K562 (cell line): Measurements from ENCODE around the gene WNK1. TPM values are rescaled to one million over a fixed set of nuclear protein-coding genes. Genes with fewer than 3 reads are reported as not detected.

Experiments used
- CHD7 ChIP-seq: fragments of 200-600 bp; sonication (generic); IDR thresholded peaks from one replicate; pipeline ENCODE4 v1.6.1; 2012; ENCODE audit warnings: mild to moderate bottlenecking, low read depth, low read length, inconsistent platforms
- polyA plus RNA-seq, 8 experiments: library from polyadenylated mRNA; depleted of rRNA in 4 of 8; stranded (reverse) in 5 of 8; unstranded in 3 of 8; fragments of >200 nt; fragmentation: Nextera tagmentation in 2 of 8; fragmentation: Illumina TruSeq in 1 of 8; extraction: Ambion mirVana in 2 of 8; extraction: Trizol in 1 of 8; gene quantifications; 2 replicates each; pipeline versions ENCODE4 v1.2.1 to v1.2.3, GENCODE V29; 2011 to 2014; ENCODE audit warnings: inconsistent platforms in 1 of 8, missing spikeins in 1 of 8
- total RNA-seq, 7 experiments: library from RNA; depleted of rRNA in 6 of 7; stranded (reverse); fragments of >200 nt in 6 of 7; fragmentation: Illumina TruSeq in 2 of 7; extraction: Trizol in 2 of 7; gene quantifications; 2 replicates each; pipeline versions ENCODE4 v1.2.1 to v1.2.3, GENCODE V29; 2011 to 2021; ENCODE audit warnings: low replicate concordance in 1 of 7

Gene WNK1
- total and polyA plus RNA-seq, 9 of the 15 experiments (the other 6 are each of a cell fraction or from before 2014, with no cell fraction given), result 4.3 to 73.9 (median 31.0) TPM

GRCh38 chr12:752695-753610, 574 bp downstream of the WNK1 start (continued):
- TF ChIP-seq CHD7, result no peak
